C4-2B (cell line): ENCODE results near the gene VTI1A.
"Not testable (repeated sequence)": the region's sequence is repeated elsewhere in the genome, so short reads cannot be mapped to it uniquely, and the experiment has no call there.

ENCODE experiments used
- H3K27ac ChIP-seq: fragments of 450-650 bp; 2 replicates; pipeline ENCODE4 v1.5.1; 2017
- ZFX ChIP-seq: fragments of 450-650 bp; IDR thresholded peaks from 2 replicates; pipeline ENCODE4 v1.6.1; 2017
- TF ChIP-seq, protein P1 (sequence below): fragments of 450-650 bp; conservative IDR thresholded peaks from 2 replicates; pipeline ENCODE4 v1.5.1; 2017; ENCODE audit warnings: mild to moderate bottlenecking

VTI1A gene

DNA sequence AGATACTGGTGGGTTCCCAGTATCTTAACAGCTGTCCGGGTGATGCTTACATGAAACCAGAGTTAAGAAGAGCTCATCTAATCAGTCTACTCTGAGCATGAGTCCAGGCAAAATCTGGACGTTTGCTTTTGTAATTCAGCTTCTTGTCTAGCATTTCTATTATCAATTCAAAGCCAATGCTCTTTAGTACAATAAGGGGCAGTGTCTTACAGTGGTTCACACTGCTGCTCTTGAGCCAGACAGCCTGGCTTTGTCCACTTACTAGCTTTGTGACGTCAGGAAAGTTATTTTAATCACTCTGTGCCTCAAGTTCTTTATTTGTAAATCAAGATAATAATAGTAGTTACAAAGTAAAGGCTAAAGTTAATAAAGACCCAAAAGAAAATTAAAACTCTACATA lies 275.7 kb downstream of the VTI1A start:
- no peak for TF ChIP-seq ZFX
- TF ChIP-seq, protein P1, sequence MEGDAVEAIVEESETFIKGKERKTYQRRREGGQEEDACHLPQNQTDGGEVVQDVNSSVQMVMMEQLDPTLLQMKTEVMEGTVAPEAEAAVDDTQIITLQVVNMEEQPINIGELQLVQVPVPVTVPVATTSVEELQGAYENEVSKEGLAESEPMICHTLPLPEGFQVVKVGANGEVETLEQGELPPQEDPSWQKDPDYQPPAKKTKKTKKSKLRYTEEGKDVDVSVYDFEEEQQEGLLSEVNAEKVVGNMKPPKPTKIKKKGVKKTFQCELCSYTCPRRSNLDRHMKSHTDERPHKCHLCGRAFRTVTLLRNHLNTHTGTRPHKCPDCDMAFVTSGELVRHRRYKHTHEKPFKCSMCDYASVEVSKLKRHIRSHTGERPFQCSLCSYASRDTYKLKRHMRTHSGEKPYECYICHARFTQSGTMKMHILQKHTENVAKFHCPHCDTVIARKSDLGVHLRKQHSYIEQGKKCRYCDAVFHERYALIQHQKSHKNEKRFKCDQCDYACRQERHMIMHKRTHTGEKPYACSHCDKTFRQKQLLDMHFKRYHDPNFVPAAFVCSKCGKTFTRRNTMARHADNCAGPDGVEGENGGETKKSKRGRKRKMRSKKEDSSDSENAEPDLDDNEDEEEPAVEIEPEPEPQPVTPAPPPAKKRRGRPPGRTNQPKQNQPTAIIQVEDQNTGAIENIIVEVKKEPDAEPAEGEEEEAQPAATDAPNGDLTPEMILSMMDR: no peak
- no peak overlapping the region for H3K27ac ChIP-seq

DNA sequence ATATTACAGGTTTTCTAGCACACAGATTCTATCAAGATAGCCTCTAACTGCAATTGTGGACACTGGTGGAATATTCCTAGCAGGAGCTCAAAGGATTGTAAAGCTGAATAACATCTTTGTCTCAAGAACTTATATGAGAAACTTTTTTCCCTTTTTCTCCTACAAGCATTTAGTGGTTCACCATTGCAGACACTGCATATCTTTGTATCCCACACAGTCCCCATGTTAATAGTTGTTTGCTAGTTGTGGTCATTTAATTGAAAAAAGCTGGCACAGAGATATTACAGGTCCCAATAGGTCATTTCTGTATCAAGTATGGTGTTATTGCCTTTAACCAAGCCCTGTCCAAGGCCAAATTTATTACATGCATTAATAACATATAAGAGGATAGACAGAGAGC lies 276.9 kb downstream of the VTI1A start:
- no peak for TF ChIP-seq ZFX
- TF ChIP-seq, protein P1: no peak
- H3K27ac ChIP-seq: no peak overlapping the region

DNA sequence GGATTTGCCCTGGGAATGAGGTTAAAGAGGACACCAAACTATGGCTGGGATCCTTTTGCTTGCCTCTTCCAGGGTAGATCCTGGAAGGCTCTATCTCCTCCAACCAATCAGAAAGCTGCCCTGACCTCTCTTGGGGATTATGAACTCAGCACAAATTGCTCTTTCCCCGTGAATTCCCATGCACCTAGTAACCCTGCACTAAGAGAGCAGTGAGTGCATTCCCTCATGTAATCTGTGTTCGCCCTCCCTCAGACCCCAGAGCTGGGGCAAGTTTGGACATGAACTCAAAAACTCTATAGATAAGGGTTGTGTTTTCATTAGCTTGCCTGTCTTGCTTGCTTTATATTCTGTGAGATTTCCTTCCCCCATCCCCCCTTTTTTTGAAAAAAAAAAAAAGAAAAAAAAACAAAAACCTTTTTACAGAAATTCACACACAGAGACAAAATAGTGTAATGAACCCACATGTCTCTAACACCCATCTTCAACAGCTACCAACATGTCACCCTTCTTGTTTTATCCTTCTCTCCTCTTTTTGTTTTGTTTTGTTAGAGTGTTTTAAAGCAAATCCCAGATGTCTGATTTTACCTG lies 277.5 kb downstream of the VTI1A start:
- TF ChIP-seq ZFX: no peak
- TF ChIP-seq, protein P1: no peak
- no peak overlapping the region for H3K27ac ChIP-seq

DNA sequence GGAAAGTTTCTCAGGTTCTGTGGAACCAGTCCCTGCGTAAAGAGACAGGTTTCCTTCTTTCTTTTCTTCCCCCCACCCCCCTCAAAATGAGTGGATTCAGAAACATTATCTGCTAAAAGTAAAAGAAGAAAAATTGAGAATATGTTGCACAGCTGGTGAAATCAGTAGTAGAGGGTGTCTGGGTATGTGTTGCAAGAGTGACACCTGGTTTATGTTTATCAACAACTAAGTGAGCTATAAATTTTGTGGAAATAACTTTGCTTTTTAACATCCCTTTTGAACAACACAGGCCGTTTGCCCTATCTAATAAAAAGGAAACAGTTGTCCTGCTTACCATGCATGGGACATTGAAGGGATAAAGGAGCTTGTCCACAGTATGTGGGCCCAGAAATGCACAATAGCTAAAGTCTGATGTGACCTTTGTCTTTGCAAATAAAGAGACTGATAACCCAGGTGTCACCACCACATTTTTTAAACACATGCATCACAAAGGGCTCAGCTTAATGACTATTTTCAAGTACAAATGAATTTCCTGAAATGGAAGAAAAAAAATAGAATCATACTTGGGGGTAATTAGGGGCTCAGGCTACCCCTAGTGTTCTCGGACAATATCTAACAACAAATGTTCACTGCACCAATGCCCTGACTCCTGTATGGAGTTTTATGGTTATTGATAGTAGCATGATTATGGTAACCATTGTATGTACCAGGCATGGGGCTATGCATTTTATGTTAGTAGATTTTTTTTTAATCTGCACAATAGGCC lies 281.3 kb downstream of the VTI1A start:
- H3K27ac ChIP-seq: no peak overlapping the region
- TF ChIP-seq, protein P1: no peak
- TF ChIP-seq ZFX: no peak

DNA sequence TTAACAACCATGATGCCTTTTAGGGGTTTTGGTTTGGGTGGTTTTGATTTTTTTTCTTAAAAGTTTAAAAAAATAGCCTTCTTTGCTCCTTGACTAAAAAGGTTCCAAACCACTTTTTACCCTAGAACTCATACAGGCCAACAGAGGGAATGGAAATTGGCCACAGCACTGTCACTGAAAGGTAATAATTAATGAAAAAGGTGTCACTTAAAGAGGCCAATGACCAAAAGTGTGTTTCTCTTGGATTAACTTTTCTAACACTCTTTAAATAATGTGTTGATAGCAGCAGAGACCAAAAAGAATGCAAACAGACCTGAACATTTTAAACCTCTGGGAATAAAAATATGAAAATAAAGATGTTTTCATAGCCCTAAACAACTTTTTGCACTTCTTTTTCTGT lies 282.0 kb downstream of the VTI1A start:
- TF ChIP-seq, protein P1: no peak
- no peak for TF ChIP-seq ZFX
- H3K27ac ChIP-seq: no peak overlapping the region

DNA sequence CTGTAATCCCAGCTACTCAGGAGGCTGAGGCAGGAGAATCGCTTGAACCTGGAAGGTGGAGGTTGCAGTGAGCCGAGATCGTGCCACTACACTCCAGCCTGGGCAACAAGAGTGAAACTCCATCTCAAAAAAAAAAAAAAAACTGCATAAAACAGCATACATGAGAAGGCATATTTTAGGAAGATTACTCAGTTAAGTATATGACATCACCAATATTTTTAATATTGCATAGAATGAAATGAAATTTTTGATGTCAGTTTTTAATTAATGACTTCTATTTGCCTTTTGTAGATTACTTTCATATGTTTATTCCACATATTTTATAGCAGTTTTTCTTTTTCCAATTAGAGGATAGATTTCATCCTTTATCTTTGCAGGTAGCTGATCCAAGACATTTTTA lies 284.4 kb downstream of the VTI1A start:
- not testable (repeated sequence) for H3K27ac ChIP-seq

DNA sequence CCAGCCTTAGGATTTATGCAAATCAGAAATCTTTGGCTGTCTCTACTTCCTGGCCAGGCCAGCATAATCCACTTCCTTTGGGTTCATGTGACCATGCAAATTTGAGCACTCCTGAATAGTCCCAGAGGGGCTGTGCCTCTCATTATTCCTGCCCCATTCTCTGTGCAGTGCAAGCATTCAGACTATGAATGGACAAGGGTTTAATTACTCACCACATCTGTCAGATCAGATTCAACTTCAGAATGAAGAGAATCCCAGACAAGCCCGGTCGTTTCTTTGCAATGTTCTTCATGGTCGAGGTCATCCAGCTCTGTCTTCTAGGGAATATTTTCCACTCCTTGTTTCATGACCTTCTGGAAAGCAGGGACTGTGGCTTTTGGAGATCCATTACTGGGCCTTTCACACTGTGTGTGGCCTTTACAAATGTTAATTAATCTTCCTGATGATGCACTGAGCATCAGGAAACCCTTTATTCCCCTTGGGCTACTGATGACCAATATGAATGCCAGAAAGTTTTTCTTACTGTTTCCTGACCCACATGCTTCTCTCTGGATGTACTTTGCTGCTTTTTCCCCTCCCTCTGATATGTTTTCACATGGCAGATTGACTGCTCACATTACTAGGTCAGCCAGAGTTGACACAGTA lies 285.4 kb downstream of the VTI1A start:
- no peak overlapping the region for H3K27ac ChIP-seq
- TF ChIP-seq ZFX: no peak
- TF ChIP-seq, protein P1: no peak
